SIG-M5 treated with dmso at 0.1 percent for 504 hours (cell line): ENCODE measurements around the gene CAPZB.
A peak's percentile ranks its signal among the peaks of the same experiment; 100 is the strongest.
"Not testable (repeated sequence)": the region's sequence is repeated elsewhere in the genome, so short reads cannot be mapped to it uniquely, and the experiment has no call there.

Source experiments
- DNase-seq: peaks from one replicate; lab custom pipeline; 2025; ENCODE audit not compliant: unreplicated experiment; lab: John Stamatoyannopoulos, UW

CAPZB gene

GRCh38 chr1:19485362-19486187 lies at the start of gene CAPZB:
CAPZB (minus strand) TSS chr1:19485539; CDS start chr1:19485438, 101 bp downstream.
- DNase-seq: peak; percentile 78

- DNase-seq: no peak
These were observed 48.9 kb upstream of the CAPZB start for GRCh38 chr1:19534281-19534680.

GRCh38 chr1:19533626-19534025 lies 48.3 kb upstream of the CAPZB start:
- DNase-seq: no peak

DNA sequence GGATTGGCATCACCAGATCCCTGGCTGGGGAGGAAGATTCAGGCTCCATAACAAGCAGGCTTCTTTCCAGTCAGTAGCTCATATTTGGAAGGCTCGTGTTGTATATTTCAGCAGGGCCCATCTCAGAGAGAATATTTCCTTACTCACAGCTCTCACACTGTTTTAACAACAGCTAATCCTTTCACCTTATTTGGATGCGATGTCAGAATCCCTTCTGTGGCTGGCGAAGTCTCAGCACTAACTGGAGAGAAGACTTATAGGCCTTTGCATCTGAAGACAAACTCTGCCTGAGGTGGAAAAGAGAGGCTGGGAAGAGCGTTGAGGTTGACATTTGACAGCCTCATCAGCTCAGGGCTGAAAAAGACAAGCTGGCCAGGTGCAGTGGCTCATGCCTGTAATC lies 47.2 kb upstream of the CAPZB start:
- no peak for DNase-seq

- DNase-seq: no peak
These were observed 44.3 kb upstream of the CAPZB start for GRCh38 chr1:19529664-19530063.

DNA sequence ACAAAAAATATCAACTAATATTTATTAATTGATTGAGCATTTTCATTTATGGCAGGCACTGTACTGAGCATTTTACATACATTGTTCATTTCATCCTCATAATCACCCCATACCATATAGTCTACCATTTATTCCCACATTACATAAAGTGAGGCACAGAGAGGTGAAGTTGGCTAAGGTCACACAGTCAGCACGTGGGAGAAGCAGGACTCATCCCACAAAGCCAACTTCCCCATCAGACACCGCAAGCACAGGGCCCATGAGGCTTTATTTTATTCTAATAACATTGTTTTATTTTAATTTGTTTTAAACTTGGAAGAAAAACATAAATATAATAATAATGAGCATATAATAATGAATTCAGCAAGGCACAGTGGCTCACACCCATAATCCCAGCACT lies 43.1 kb upstream of the CAPZB start:
- no peak for DNase-seq

DNA sequence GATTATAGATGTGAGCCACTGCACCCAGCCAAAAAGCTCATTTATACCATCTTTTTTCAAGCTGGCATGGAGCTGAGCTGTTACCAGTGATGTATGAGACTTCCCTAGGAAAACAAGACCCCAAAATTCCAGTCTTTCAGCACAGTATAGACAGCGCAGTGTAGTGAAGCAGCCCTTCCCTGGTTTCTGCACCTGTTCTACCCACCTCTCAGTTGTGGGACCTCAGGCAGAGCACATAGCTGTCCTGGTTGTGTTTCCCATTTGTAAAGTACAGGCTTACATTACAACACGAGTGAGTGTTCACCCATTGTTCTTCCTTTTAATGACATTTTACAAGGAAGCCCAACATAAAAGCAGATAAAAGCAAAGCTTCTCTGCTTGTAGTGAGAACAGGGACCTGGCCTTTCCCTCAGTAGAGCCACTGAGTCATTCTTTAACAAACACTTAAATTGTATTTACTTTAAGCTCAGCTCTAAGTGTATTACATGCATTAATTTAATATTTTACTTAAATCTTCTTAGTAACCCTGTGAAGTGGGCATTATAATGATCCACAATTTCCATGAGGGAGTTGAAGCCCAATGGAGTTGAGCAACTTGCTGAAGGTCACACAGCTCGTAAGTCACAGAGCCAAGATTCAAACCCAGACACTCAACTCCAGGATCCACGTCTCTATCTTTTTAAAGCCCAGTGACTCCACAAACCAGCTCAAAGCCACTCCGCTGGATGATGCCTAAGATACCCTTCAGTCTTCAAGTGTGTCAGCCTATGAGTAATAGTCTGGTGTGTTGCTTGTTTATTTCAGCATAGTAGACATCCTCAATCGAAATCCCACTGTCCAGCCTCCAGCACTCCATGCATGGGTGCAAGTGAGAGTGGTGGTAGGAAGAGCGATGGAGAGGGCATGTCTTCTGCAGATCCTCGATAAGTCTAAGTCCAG lies 40.5 kb upstream of the CAPZB start:
- no peak for DNase-seq

GRCh38 chr1:19524791-19525190 lies 39.5 kb upstream of the CAPZB start:
- no peak for DNase-seq

- not testable (repeated sequence) for DNase-seq
These were observed 37.2 kb upstream of the CAPZB start for GRCh38 chr1:19522570-19522969.

GRCh38 chr1:19521411-19521810 lies 36.1 kb upstream of the CAPZB start:
- no peak for DNase-seq

- DNase-seq: no peak
These were observed 31.7 kb upstream of the CAPZB start for GRCh38 chr1:19517017-19517416.

DNA sequence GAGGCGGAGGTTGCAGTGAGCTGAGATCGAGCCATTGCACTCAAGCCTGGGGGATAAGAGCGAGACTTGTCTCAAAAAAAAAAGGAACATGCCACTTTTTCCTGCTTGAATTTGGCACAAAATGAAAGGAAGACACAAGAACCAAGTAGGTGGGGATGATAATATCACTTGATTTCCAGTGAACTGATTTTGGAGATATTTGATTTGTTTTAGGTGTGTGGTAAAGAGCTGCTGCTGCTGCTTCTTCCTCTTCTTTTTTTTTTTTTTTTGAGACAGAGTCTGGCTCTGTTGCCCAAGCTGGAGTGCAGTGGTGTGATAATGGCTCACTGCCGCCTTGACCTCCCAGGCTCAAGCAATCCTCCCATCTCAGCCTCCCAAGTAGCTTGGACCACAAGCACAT lies 29.9 kb upstream of the CAPZB start:
- no peak for DNase-seq

GRCh38 chr1:19514391-19514831 lies 29.1 kb upstream of the CAPZB start:
- no peak for DNase-seq

DNA sequence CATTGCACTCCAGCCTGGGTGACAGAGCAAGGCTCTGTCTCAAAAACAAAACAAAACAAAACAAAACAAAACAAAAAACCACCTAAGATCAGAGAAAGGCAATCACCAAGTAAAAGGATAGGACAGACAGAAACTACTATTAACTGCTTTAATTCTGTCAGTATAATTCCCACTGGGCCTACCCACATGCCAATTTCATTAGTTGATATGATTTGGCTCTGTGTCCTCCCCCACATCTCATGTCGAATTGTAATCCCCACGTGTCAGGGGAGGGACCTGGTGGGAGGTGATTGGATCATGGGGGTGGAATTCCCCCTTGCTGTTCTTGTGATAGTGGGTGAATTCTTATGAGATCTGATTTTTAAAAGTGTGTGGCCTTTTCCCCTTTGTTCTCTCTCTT lies 27.2 kb upstream of the CAPZB start:
- no peak for DNase-seq

GRCh38 chr1:19511116-19511515 lies 25.8 kb upstream of the CAPZB start:
- DNase-seq: peak; percentile 71

GRCh38 chr1:19509647-19510046 lies 24.3 kb upstream of the CAPZB start:
- not testable (repeated sequence) for DNase-seq

- DNase-seq: no peak
These were observed 22.2 kb upstream of the CAPZB start for GRCh38 chr1:19507516-19507915.

- peak; percentile 98 for DNase-seq
These were observed 20.5 kb upstream of the CAPZB start for GRCh38 chr1:19505693-19506457.

- no peak for DNase-seq
These were observed 19.7 kb upstream of the CAPZB start for GRCh38 chr1:19504796-19505692.

GRCh38 chr1:19502284-19502683 lies 16.9 kb upstream of the CAPZB start:
- not testable (repeated sequence) for DNase-seq
